Loucy (cell line): ENCODE results near the gene CCNH.

ENCODE experiments used
- H2AFZ ChIP-seq: fragments of 200-600 bp; sonication (generic); 2 replicates; pipeline ENCODE4 v1.6.0; 2016; ENCODE audit warnings: antibody characterized with exemption, mild to moderate bottlenecking, low read length, moderate library complexity
- H3F3A ChIP-seq: fragments of 200-600 bp; 2 replicates; pipeline ENCODE4 v1.6.0; 2016; ENCODE audit warnings: antibody characterized with exemption, low read depth, mild to moderate bottlenecking
- H3K27me3 ChIP-seq: fragments of 200-600 bp; sonication (generic); 2 replicates; pipeline ENCODE4 v1.6.1; 2014; ENCODE audit warnings: low read length, mild to moderate bottlenecking; ENCODE audit not compliant: insufficient read depth, poor library complexity, severe bottlenecking
- H3K36me3 ChIP-seq: fragments of 200-600 bp; sonication (generic); 2 replicates; pipeline ENCODE4 v1.6.1; 2016; ENCODE audit warnings: low read length; ENCODE audit not compliant: insufficient read depth
- H3K4me1 ChIP-seq: fragments of 200-600 bp; sonication (generic); 2 replicates; pipeline ENCODE4 v1.5.1; 2014; ENCODE audit warnings: low read length, mild to moderate bottlenecking; ENCODE audit not compliant: insufficient read depth, poor library complexity, severe bottlenecking
- H3K4me2 ChIP-seq: fragments of 200-600 bp; sonication (generic); 2 replicates; pipeline ENCODE4 v1.6.0; 2014; ENCODE audit warnings: antibody characterized with exemption, low read length, low read depth, mild to moderate bottlenecking; ENCODE audit not compliant: poor library complexity, severe bottlenecking
- H3K4me3 ChIP-seq: fragments of 200-600 bp; sonication (generic); 2 replicates; pipeline ENCODE4 v1.5.1; 2014; ENCODE audit warnings: low read length, mild to moderate bottlenecking, mixed read lengths; ENCODE audit not compliant: poor library complexity, severe bottlenecking
- H3K79me2 ChIP-seq: fragments of 200-600 bp; sonication (generic); 2 replicates; pipeline ENCODE4 v1.6.1; 2014; ENCODE audit warnings: low read length; ENCODE audit not compliant: insufficient read depth
- H3K9ac ChIP-seq: fragments of 200-600 bp; sonication (generic); 2 replicates; pipeline ENCODE4 v1.6.0; 2014; ENCODE audit warnings: mild to moderate bottlenecking, low read depth, low read length, moderate library complexity; ENCODE audit not compliant: poor library complexity, severe bottlenecking
- H3K9me2 ChIP-seq: fragments of 200-600 bp; sonication (generic); replicated peaks from 2 replicates; pipeline ENCODE4 v1.6.1; 2016; ENCODE audit warnings: low read depth, low read length, mixed read lengths
- H3K9me3 ChIP-seq: fragments of 200-600 bp; sonication (generic); 2 replicates; pipeline ENCODE4 v1.6.1; 2014; ENCODE audit warnings: mild to moderate bottlenecking, antibody characterized with exemption, low read length, low read depth; ENCODE audit not compliant: insufficient read depth
- H4K20me1 ChIP-seq: fragments of 200-600 bp; sonication (generic); 2 replicates; pipeline ENCODE4 v1.6.0; 2014; ENCODE audit warnings: antibody characterized with exemption, low read length, mild to moderate bottlenecking; ENCODE audit not compliant: insufficient read depth, poor library complexity, severe bottlenecking
- EZH2phosphoT487 ChIP-seq: fragments of 200-600 bp; IDR thresholded peaks from 2 replicates; pipeline ENCODE4 v1.6.1; 2018; ENCODE audit warnings: antibody characterized with exemption, mild to moderate bottlenecking, moderate library complexity, borderline replicate concordance
- TF ChIP-seq, protein P1 (sequence below): fragments of 200-600 bp; sonication (generic); conservative IDR thresholded peaks from 2 replicates; pipeline ENCODE4 v1.5.1; 2014; ENCODE audit warnings: mild to moderate bottlenecking, antibody characterized with exemption, low read length

CCNH gene

DNA sequence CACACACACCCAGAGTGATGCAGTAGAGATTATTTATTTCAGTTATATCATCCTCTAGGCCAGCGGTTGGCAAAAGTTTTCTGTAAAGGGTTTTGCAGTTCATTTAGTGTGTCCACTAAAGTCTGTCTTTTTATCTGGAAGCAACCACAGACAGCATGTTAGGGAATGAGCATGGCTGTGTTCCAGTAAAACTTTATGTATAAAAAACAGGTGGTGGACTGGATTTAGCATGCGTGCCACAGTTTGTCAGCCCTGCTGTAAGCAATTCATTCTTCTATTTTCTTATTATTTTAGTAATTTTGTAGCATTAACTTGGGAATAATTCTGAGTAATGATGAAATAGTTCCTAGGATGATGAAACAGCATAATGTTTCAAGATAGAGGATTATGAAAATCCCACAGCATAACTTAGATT, 51.7 kb downstream of the CCNH start:
- Histone ChIP-seq H3K4me3 (no peak overlapping the region), H3K79me2 (no peaks in the 10 kb centered on the region), H3K27me3 (no peaks in the 10 kb centered on the region), H4K20me1 (no peaks in the 10 kb centered on the region), H3F3A (no peaks in the 10 kb centered on the region), H3K36me3 (peaks cover 46% of the 10 kb centered on the region; the same call in 1 of the 2 replicates), H3K9ac (no peak overlapping the region), H3K4me1 (no peaks in the 10 kb centered on the region), H3K9me2 (no peaks in the 10 kb centered on the region), H3K9me3 (no peaks in the 10 kb centered on the region), H3K4me2 (no peak overlapping the region), H2AFZ (no peak overlapping the region)
- TF ChIP-seq, protein P1, sequence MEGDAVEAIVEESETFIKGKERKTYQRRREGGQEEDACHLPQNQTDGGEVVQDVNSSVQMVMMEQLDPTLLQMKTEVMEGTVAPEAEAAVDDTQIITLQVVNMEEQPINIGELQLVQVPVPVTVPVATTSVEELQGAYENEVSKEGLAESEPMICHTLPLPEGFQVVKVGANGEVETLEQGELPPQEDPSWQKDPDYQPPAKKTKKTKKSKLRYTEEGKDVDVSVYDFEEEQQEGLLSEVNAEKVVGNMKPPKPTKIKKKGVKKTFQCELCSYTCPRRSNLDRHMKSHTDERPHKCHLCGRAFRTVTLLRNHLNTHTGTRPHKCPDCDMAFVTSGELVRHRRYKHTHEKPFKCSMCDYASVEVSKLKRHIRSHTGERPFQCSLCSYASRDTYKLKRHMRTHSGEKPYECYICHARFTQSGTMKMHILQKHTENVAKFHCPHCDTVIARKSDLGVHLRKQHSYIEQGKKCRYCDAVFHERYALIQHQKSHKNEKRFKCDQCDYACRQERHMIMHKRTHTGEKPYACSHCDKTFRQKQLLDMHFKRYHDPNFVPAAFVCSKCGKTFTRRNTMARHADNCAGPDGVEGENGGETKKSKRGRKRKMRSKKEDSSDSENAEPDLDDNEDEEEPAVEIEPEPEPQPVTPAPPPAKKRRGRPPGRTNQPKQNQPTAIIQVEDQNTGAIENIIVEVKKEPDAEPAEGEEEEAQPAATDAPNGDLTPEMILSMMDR, result no peak
- TF ChIP-seq EZH2phosphoT487, result no peak

DNA sequence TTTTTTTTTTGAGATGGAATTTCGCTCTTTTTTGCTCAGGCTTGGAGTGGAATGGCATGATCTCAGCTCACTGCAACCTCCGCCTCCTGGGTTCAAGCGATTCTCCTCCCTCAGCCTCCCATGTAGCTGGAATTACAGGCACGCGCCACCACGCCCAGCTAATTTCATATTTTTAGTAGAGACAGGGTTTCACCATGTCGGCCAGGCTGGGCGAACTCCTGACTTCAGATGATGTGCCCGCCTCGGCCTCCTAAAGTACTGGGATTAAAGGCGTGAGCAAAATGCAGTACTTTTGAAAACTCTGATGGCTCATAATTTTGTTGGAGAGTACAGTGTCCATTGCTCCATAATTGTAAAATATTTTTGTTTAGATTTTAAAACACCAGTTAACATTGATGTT, 52.6 kb downstream of the CCNH start:
- no peak overlapping the region for H3K4me3 ChIP-seq
- H4K20me1 ChIP-seq, result no peaks in the 10 kb centered on the region
- no peaks in the 10 kb centered on the region for H3K9me2 ChIP-seq
- no peak overlapping the region for H2AFZ ChIP-seq
- no peaks in the 10 kb centered on the region for H3K4me1 ChIP-seq
- TF ChIP-seq, protein P1, result no peak
- no peak for TF ChIP-seq EZH2phosphoT487
- no peaks in the 10 kb centered on the region for H3K27me3 ChIP-seq
- H3K36me3 ChIP-seq, result peaks cover 44% of the 10 kb centered on the region; the same call in 1 of the 2 replicates
- no peak overlapping the region for H3K4me2 ChIP-seq
- H3K79me2 ChIP-seq, result no peaks in the 10 kb centered on the region
- H3F3A ChIP-seq, result no peaks in the 10 kb centered on the region
- no peaks in the 10 kb centered on the region for H3K9me3 ChIP-seq
- no peak overlapping the region for H3K9ac ChIP-seq

DNA sequence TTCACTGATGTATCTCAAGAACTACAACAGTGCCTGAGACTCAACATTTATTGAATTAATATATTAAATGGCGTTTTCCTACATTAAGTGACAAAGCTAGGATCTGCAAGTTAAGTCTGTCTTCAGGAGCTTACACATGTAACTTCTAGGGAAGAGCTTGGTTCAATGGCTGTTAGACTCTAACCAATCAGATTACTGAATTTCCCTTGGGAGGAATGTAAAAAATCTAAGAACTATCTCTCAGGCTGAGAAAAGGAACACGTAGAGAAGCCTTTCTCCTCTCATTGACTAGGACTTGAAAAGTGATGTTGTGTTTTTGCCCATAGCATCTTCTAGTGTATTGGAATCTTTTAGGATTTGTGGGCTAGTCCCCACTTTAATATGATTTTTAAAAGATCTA, 53.6 kb downstream of the CCNH start:
- H4K20me1 ChIP-seq, result no peaks in the 10 kb centered on the region
- no peaks in the 10 kb centered on the region for H3K9me3 ChIP-seq
- no peaks in the 10 kb centered on the region for H3K4me1 ChIP-seq
- TF ChIP-seq, protein P1, result no peak
- no peak for TF ChIP-seq EZH2phosphoT487
- no peaks in the 10 kb centered on the region for H3K27me3 ChIP-seq
- no peak overlapping the region for H3K4me2 ChIP-seq
- no peaks in the 10 kb centered on the region for H3F3A ChIP-seq
- H3K36me3 ChIP-seq, result peaks cover 39% of the 10 kb centered on the region; the same call in 1 of the 2 replicates
- no peaks in the 10 kb centered on the region for H3K79me2 ChIP-seq
- no peak overlapping the region for H2AFZ ChIP-seq
- no peaks in the 10 kb centered on the region for H3K9me2 ChIP-seq
- H3K9ac ChIP-seq, result no peak overlapping the region
- H3K4me3 ChIP-seq, result no peak overlapping the region
